WERI-Rb-1 (cell line): Measurements from ENCODE around the gene CCDC34.

ENCODE experiments used
- DNase-seq: peaks from one replicate; pipeline ENCODE4 v3.0.0-alpha.2; 2020
- H3K27ac ChIP-seq: fragments of 250-450 bp; sonication (Bioruptor Pico); 2 replicates; pipeline ENCODE4 v1.5.1; 2020; ENCODE audit warnings: mild to moderate bottlenecking, moderate library complexity
- H3K27me3 ChIP-seq: fragments of 250-450 bp; sonication (Bioruptor Pico); 2 replicates; pipeline ENCODE4 v1.5.1; 2021; ENCODE audit warnings: mild to moderate bottlenecking, low read depth, moderate library complexity; ENCODE audit not compliant: insufficient read depth, severe bottlenecking
- H3K36me3 ChIP-seq: fragments of 250-450 bp; sonication (Bioruptor Pico); 2 replicates; pipeline ENCODE4 v1.5.1; 2020; ENCODE audit warnings: mild to moderate bottlenecking, moderate library complexity
- H3K4me3 ChIP-seq: 2 replicates; pipeline ENCODE4 v1.5.1; 2011; ENCODE audit warnings: low read depth, mild to moderate bottlenecking, control low read depth, low read length
- H3K9me3 ChIP-seq: fragments of 250-450 bp; sonication (Bioruptor Pico); 2 replicates; pipeline ENCODE4 v1.5.1; 2021; ENCODE audit warnings: mild to moderate bottlenecking, moderate library complexity; ENCODE audit not compliant: severe bottlenecking
- TF ChIP-seq, protein P1 (sequence below): IDR thresholded peaks from 2 replicates; pipeline ENCODE4 v1.5.1; 2011; ENCODE audit warnings: low read depth, mild to moderate bottlenecking, control low read depth, inconsistent platforms, low read length

CCDC34 gene

DNA sequence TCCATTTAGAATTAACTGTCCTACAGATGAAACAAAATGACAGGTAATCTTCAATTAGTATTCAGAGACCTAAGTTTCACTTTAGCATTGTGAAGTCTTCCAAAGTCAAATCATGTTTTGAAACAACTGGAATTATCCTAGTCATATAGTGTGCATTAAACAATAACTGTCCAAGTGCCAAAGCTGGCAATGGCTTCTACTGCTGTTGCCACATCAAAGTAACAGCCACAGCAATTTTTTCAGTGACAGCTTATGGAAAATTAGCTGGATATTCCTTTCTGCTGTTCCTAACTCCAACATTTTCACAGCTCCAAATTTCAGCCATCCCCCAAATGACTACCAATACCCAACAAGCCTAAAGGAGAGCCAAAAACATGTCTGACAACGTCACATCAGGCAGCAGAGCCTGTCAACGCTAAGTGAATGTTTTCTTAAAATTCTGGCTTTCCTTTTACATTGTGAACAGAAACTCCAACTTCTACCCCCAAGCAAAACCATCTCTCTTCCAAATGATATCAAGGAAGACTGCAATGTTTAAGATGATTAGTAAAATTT, 45.3 kb upstream of the CCDC34 start:
- no peak for DNase-seq
- Histone ChIP-seq H3K27ac (no peak overlapping the region), H3K4me3 (no peak overlapping the region), H3K9me3 (no peaks in the 10 kb centered on the region), H3K27me3 (no peaks in the 10 kb centered on the region), H3K36me3 (no peaks in the 10 kb centered on the region)
- TF ChIP-seq, protein P1, sequence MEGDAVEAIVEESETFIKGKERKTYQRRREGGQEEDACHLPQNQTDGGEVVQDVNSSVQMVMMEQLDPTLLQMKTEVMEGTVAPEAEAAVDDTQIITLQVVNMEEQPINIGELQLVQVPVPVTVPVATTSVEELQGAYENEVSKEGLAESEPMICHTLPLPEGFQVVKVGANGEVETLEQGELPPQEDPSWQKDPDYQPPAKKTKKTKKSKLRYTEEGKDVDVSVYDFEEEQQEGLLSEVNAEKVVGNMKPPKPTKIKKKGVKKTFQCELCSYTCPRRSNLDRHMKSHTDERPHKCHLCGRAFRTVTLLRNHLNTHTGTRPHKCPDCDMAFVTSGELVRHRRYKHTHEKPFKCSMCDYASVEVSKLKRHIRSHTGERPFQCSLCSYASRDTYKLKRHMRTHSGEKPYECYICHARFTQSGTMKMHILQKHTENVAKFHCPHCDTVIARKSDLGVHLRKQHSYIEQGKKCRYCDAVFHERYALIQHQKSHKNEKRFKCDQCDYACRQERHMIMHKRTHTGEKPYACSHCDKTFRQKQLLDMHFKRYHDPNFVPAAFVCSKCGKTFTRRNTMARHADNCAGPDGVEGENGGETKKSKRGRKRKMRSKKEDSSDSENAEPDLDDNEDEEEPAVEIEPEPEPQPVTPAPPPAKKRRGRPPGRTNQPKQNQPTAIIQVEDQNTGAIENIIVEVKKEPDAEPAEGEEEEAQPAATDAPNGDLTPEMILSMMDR = no peak

- H3K27me3 ChIP-seq = no peaks in the 10 kb centered on the region
- H3K4me3 ChIP-seq = no peak overlapping the region
- no peaks in the 10 kb centered on the region for H3K9me3 ChIP-seq
- no peak for DNase-seq
- no peak overlapping the region for H3K27ac ChIP-seq
- no peaks in the 10 kb centered on the region for H3K36me3 ChIP-seq
- TF ChIP-seq, protein P1 = no peak
These were observed 43.7 kb upstream of the CCDC34 start for GRCh38 chr11:27406498-27407354.

- Histone ChIP-seq H3K9me3 (no peaks in the 10 kb centered on the region), H3K27me3 (no peaks in the 10 kb centered on the region), H3K27ac (no peak overlapping the region), H3K4me3 (no peak overlapping the region), H3K36me3 (no peaks in the 10 kb centered on the region)
- DNase-seq = no peak
- TF ChIP-seq, protein P1 = no peak
These were observed 42.1 kb upstream of the CCDC34 start for GRCh38 chr11:27405134-27405533.

DNA sequence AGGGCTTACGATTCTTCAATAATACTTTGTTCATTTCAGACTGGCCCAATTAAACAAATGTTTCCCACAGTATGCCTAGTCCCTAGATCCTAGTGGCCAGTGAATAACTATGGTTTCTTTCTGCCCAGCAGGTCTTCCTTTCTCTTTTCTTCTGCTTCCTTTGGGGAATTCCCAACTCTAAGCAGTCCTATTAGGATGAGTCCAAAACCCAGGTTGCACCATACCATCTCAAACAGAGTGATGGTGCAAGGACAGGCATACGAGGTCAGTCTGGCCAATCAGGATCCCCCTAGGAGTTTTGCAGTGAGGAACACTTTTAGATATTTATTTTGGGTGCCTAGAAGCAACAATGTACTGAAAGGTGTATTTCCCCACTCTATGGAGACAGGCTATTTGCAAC, 41.4 kb upstream of the CCDC34 start:
- DNase-seq = no peak
- H3K9me3 ChIP-seq = no peaks in the 10 kb centered on the region
- TF ChIP-seq, protein P1 = no peak
- H3K27ac ChIP-seq = no peak overlapping the region
- no peaks in the 10 kb centered on the region for H3K27me3 ChIP-seq
- no peak overlapping the region for H3K4me3 ChIP-seq
- H3K36me3 ChIP-seq = no peaks in the 10 kb centered on the region

DNA sequence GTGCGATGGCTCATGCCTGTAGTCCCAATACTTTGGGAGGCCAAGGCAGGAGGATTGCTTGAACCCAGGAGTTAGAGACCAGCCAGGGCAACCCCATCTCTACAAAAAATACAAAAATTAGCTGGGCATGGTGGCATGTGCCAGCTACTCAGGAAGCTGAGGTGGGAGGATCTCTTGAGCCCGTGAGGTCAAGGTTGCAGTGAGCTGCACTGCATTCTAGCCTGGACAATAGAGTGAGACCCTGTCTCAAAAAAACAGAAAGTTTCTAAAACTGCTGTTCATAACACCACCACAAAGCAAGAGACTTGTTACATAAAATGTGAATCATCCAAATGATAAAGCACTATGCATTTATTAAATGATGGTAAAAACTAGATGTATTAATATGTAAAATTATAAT, 40.2 kb upstream of the CCDC34 start:
- Histone ChIP-seq H3K4me3 (no peak overlapping the region), H3K36me3 (no peaks in the 10 kb centered on the region), H3K27me3 (no peaks in the 10 kb centered on the region), H3K27ac (no peak overlapping the region), H3K9me3 (no peaks in the 10 kb centered on the region)
- TF ChIP-seq, protein P1 = no peak
- DNase-seq = no peak
